Measurements from ENCODE around the gene NELL1. TPM values are rescaled to one million over a fixed set of nuclear protein-coding genes. Genes with fewer than 3 reads are reported as not detected.

The NELL1 gene
- total RNA-seq, 1 donor from 2014 or later, result not detected

DNA sequence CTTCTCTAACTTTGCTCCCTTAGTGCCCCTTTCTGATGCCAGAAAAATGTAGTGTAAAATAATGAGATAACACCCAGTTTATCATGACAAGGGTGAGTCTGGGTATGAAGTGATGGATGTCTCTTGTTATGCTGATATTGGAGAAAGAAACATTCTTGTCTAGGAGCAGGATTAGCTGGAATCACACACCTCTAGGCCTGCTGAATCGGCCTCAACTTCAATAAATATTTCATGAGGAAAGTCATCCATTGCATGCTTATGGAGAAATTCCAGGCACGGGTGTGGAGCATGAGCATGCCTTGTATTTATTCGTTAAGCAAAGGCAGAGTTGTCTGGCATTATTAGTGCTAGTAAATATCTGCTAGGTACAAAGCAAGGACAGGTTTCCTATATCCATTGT is 113.4 kb downstream of the NELL1 start:
- Histone ChIP-seq H3K27me3 (no peaks in the 10 kb centered on the region), H3K4me3 (no peak overlapping the region), H3K4me1 (no peaks in the 10 kb centered on the region), H3K9me3 (ENCODE audit: low read depth) (no peaks in the 10 kb centered on the region), H4K20me1 (ENCODE audit: low read depth) (no peaks in the 10 kb centered on the region), H2AFZ (replicated peaks) (no peak overlapping the region), H3K27ac (no peak overlapping the region), H3K9ac (no peak overlapping the region), H3K79me2 (ENCODE audit: low read depth) (no peaks in the 10 kb centered on the region), H3K4me2 (no peak overlapping the region), H3K36me3 (no peaks in the 10 kb centered on the region), H3F3A (ENCODE audit: low read depth) (no peaks in the 10 kb centered on the region)
- H3K27ac Mint-ChIP-seq, result no peak overlapping the region
- no peaks in the 10 kb centered on the region for H3K36me3 Mint-ChIP-seq
- no peak overlapping the region for H3K4me3 Mint-ChIP-seq
- DNase-seq (ENCODE audit: low spot score), result no peak
- H3K4me1 Mint-ChIP-seq, result no peaks in the 10 kb centered on the region
- H3K27me3 Mint-ChIP-seq (ENCODE audit: insufficient read depth, low read depth), result no peaks in the 10 kb centered on the region
- H3K9me3 Mint-ChIP-seq, result no peaks in the 10 kb centered on the region
- no peak for TF ChIP-seq EZH2phosphoT487 (IDR thresholded peaks at IDR 0.05)
- TF ChIP-seq, protein P1, sequence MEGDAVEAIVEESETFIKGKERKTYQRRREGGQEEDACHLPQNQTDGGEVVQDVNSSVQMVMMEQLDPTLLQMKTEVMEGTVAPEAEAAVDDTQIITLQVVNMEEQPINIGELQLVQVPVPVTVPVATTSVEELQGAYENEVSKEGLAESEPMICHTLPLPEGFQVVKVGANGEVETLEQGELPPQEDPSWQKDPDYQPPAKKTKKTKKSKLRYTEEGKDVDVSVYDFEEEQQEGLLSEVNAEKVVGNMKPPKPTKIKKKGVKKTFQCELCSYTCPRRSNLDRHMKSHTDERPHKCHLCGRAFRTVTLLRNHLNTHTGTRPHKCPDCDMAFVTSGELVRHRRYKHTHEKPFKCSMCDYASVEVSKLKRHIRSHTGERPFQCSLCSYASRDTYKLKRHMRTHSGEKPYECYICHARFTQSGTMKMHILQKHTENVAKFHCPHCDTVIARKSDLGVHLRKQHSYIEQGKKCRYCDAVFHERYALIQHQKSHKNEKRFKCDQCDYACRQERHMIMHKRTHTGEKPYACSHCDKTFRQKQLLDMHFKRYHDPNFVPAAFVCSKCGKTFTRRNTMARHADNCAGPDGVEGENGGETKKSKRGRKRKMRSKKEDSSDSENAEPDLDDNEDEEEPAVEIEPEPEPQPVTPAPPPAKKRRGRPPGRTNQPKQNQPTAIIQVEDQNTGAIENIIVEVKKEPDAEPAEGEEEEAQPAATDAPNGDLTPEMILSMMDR (IDR thresholded peaks at IDR 0.05), result no peak

DNA sequence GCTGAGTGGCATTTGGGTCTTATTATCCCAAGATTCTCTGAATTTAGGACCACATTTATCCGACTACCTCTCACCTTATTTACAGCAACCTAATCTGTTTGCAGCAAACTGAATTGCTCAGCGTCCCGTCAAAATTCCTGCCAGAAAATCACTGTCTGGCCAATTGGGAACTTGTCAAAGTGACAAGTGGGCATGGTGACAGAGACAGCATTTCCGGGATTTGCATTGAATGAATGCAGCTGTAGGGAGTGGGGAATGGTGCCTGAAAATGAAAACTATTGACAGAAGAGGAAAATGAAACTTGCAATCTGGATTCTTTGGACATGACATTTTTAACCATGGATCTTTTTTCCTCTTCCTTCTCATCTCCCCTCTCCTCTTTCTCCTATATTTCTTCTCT is 113.8 kb downstream of the NELL1 start:
- no peaks in the 10 kb centered on the region for H3K27me3 Mint-ChIP-seq (ENCODE audit: insufficient read depth, low read depth)
- Histone ChIP-seq H3K4me1 (no peaks in the 10 kb centered on the region), H4K20me1 (ENCODE audit: low read depth) (no peaks in the 10 kb centered on the region), H3K4me3 (no peak overlapping the region), H3K9ac (no peak overlapping the region), H3K79me2 (ENCODE audit: low read depth) (no peaks in the 10 kb centered on the region), H3F3A (ENCODE audit: low read depth) (no peaks in the 10 kb centered on the region), H3K27me3 (no peaks in the 10 kb centered on the region), H3K4me2 (no peak overlapping the region), H3K27ac (no peak overlapping the region), H2AFZ (replicated peaks) (no peak overlapping the region), H3K9me3 (ENCODE audit: low read depth) (no peaks in the 10 kb centered on the region), H3K36me3 (no peaks in the 10 kb centered on the region)
- TF ChIP-seq, protein P1 (IDR thresholded peaks at IDR 0.05), result no peak
- no peak for TF ChIP-seq EZH2phosphoT487 (IDR thresholded peaks at IDR 0.05)
- no peak for TF ChIP-seq EZH2 (IDR thresholded peaks at IDR 0.05)
- no peak for DNase-seq (ENCODE audit: low spot score)
- H3K4me3 Mint-ChIP-seq, result no peak overlapping the region
- H3K36me3 Mint-ChIP-seq, result no peaks in the 10 kb centered on the region
- no peak overlapping the region for H3K27ac Mint-ChIP-seq
- no peaks in the 10 kb centered on the region for H3K9me3 Mint-ChIP-seq
- H3K4me1 Mint-ChIP-seq, result no peaks in the 10 kb centered on the region

DNA sequence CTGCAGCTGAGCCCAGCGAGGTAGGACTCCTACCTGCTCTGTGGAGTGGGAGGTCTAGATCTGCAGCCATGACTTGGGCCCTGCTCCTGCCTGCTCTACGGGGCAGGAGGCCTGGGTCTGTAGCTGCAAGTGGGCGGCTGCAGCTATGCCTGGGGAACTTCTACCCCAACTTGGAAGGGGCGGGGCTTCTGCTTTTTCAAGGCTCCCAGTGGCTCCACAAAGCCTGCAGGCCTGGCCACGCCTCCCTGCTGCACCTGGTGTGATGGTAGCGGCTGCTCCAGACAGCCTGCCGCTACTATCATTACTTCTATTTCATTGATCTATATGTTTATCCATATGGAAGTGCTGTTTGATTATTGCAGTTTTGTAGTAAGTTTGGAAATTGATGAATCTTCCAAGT is 121.2 kb downstream of the NELL1 start:
- Histone ChIP-seq H3K27me3 (no peaks in the 10 kb centered on the region), H4K20me1 (ENCODE audit: low read depth) (no peaks in the 10 kb centered on the region), H3K9me3 (ENCODE audit: low read depth) (no peaks in the 10 kb centered on the region), H3K36me3 (no peaks in the 10 kb centered on the region), H3K4me2 (no peak overlapping the region), H3F3A (ENCODE audit: low read depth) (no peaks in the 10 kb centered on the region), H3K4me1 (no peaks in the 10 kb centered on the region), H3K79me2 (ENCODE audit: low read depth) (no peaks in the 10 kb centered on the region), H3K9ac (no peak overlapping the region), H3K4me3 (no peak overlapping the region), H2AFZ (replicated peaks) (peak overlapping the region; percentile 42), H3K27ac (no peak overlapping the region)
- no peaks in the 10 kb centered on the region for H3K9me3 Mint-ChIP-seq
- TF ChIP-seq, protein P1 (IDR thresholded peaks at IDR 0.05), result no peak
- TF ChIP-seq EZH2 (IDR thresholded peaks at IDR 0.05) (no peak), EZH2phosphoT487 (IDR thresholded peaks at IDR 0.05) (no peak)
- H3K27ac Mint-ChIP-seq, result no peak overlapping the region
- no peaks in the 10 kb centered on the region for H3K4me1 Mint-ChIP-seq
- no peaks in the 10 kb centered on the region for H3K36me3 Mint-ChIP-seq
- peak; percentile 46 for DNase-seq (ENCODE audit: low spot score)
- no peak overlapping the region for H3K4me3 Mint-ChIP-seq
- H3K27me3 Mint-ChIP-seq (ENCODE audit: insufficient read depth, low read depth), result peaks cover 3% of the 10 kb centered on the region

DNA sequence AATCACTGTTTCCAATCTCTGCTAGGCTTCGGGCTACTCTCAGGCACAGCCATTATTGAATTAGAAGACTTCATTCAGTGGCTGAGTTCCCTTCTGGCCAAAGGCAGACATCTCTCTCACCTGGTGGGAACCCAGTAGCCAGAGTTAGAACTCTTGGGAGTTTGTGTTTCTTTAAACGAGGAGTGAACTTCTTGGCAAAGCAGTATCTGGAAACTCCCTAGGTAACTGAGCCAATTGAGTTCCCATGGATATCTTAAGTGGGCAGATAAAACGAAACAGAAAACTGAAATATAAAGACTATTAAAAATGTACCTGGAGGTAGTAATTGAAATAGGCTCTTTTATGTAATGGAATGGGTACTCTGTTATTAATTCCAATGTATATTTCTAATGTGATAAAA is 125.6 kb downstream of the NELL1 start:
- H3K9me3 ChIP-seq (ENCODE audit: low read depth), result no peaks in the 10 kb centered on the region

More for the DNA sequence above, 125.6 kb downstream of the NELL1 start:
- Histone ChIP-seq H4K20me1 (ENCODE audit: low read depth) (no peaks in the 10 kb centered on the region), H3K79me2 (ENCODE audit: low read depth) (no peaks in the 10 kb centered on the region), H3K27me3 (no peaks in the 10 kb centered on the region), H3K9ac (no peak overlapping the region), H3K4me3 (no peak overlapping the region), H3K4me1 (no peaks in the 10 kb centered on the region), H3K36me3 (no peaks in the 10 kb centered on the region), H3K27ac (no peak overlapping the region), H3K4me2 (no peak overlapping the region), H3F3A (ENCODE audit: low read depth) (no peaks in the 10 kb centered on the region), H2AFZ (replicated peaks) (no peak overlapping the region)
- DNase-seq (ENCODE audit: low spot score), result no peak
- Mint-ChIP-seq H3K27ac (no peak overlapping the region), H3K9me3 (no peaks in the 10 kb centered on the region), H3K36me3 (no peaks in the 10 kb centered on the region), H3K27me3 (ENCODE audit: insufficient read depth, low read depth) (peaks cover 3% of the 10 kb centered on the region), H3K4me1 (no peaks in the 10 kb centered on the region), H3K4me3 (no peak overlapping the region)
- TF ChIP-seq, protein P1 (IDR thresholded peaks at IDR 0.05), result no peak
- TF ChIP-seq EZH2phosphoT487 (IDR thresholded peaks at IDR 0.05) (no peak), EZH2 (IDR thresholded peaks at IDR 0.05) (no peak)

Measured in neural progenitor cell (in vitro differentiated cells).